CD4-positive, alpha-beta T cell treated with Interleukin-4 for 4 hours (primary cell): ENCODE measurements around the gene TAMALIN.

Source experiments
- DNase-seq: peaks from one replicate; pipeline ENCODE4 v3.0.0-alpha.2; 2020

Gene TAMALIN

DNA sequence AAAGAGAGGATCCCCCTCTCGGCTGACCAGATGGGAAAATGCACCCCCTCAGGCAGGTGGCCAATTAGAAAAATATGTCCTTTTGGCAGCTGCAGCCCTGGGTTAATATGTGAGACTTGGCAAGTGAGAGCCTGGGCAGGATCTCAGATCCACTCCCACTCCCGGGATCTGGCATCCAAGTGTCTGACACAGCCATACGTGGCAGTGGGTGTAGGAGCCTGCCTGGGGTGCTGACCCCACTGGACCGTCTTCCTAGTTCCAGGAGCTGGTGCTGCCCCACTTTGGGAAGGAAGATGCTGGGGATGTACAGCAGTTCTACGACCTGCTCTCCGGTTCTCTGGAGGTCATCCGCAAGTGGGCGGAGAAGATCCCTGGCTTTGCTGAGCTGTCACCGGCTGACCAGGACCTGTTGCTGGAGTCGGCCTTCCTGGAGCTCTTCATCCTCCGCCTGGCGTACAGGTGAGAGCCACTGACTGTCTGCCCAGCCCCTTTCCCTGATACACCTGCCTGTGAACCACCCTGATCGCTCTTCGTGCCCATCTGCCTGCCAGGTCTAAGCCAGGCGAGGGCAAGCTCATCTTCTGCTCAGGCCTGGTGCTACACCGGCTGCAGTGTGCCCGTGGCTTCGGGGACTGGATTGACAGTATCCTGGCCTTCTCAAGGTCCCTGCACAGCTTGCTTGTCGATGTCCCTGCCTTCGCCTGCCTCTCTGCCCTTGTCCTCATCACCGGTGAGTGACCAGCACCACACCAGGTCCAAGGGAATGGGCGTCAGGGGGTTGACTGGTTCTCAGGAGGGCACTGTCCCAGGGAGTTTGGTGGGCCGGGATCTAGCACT, 50.3 kb downstream of the TAMALIN start:
- no peak for DNase-seq

- DNase-seq, result no peak
Measured at GRCh38 chr12:52057638-52058576, 51.2 kb downstream of the TAMALIN start.

DNA sequence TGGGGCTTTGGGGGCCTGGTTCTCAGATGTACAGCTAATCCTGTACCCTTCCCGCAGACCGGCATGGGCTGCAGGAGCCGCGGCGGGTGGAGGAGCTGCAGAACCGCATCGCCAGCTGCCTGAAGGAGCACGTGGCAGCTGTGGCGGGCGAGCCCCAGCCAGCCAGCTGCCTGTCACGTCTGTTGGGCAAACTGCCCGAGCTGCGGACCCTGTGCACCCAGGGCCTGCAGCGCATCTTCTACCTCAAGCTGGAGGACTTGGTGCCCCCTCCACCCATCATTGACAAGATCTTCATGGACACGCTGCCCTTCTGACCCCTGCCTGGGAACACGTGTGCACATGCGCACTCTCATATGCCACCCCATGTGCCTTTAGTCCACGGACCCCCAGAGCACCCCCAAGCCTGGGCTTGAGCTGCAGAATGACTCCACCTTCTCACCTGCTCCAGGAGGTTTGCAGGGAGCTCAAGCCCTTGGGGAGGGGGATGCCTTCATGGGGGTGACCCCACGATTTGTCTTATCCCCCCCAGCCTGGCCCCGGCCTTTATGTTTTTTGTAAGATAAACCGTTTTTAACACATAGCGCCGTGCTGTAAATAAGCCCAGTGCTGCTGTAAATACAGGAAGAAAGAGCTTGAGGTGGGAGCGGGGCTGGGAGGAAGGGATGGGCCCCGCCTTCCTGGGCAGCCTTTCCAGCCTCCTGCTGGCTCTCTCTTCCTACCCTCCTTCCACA, 52.0 kb downstream of the TAMALIN start:
- no peak for DNase-seq

- DNase-seq, result no peak
Measured at GRCh38 chr12:52059582-52060497, 53.1 kb downstream of the TAMALIN start.

DNA sequence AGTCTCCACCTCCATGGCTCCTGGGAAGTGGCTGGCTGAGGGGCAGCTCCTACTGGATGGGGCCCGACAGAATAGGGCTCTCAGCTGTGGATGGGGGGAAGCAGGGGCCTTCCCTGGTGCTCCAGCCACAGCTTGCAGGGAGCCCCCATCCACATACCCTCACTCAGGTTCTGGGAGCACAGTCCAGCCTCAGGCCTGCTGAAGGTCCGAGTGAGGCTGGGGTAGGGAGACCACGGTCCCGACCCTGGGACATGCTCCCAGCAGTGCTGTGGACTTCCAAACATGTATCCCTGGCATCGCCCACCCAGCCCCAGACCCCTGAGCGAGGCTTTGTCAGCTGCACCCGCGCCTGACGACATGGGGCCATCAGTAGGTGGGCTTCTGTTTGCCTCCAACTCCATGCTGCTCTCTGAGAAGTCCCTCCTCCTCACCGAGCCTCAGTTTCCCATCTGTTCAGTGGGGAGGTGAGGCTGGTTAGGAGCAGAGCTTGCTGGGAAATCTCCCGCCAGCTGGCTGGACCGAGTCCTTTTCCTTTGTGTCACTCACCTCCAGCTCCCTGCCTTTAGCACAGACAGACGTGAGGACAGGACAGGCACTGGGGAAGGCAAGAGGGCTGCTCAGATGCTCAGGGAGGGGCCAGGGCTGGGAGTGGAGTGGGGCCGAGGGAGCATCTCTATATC, 53.9 kb downstream of the TAMALIN start:
- no peak for DNase-seq

- no peak for DNase-seq
Measured at GRCh38 chr12:52061470-52062166, 54.9 kb downstream of the TAMALIN start.

DNA sequence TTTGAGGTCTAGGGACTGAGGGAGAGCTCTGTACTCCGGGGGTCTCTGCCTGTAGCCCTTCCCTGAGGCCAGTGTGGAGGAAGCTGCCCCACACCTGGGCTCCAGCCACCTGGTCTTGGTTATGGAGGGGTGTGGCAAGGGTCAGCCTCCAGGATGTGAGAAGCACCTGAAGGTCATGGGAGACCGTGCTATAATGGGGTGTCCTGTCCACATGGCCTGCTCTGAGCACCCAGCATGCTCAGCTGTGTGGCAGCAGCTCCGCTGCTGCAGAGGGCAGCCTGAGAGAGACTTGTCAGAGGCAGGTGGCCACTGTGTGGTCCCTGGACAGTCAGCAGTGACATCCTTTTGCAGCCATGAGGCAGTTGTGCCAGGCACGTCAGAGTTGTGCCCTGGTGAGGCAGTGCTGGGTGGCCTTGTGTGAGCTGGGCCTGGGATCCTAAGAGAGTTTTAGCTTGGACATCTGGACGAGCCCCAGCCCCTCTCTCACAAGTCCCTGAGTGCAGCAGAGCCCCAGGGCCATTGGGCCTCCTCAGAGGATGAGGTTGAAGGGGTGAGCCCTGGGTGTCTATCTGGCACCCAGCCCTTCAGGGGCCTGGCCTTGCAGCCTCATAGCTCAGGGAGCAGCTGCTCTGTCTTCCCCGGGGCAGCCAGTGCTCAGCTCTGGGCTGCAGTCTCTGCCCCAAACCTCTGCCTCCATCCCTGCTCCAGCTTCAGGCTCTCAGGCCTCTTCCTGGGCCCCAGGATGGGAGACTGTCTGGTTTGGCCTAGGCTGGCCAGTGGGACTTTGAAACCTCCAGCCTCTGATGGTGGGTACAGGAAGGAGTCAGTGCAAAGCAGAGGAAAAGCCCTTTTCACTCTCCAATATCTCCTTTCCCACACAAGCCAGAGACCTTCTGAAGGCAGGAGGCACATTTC, 55.7 kb downstream of the TAMALIN start:
- DNase-seq, result no peak

- no peak for DNase-seq
Measured at GRCh38 chr12:52063082-52063924, 56.6 kb downstream of the TAMALIN start.

DNA sequence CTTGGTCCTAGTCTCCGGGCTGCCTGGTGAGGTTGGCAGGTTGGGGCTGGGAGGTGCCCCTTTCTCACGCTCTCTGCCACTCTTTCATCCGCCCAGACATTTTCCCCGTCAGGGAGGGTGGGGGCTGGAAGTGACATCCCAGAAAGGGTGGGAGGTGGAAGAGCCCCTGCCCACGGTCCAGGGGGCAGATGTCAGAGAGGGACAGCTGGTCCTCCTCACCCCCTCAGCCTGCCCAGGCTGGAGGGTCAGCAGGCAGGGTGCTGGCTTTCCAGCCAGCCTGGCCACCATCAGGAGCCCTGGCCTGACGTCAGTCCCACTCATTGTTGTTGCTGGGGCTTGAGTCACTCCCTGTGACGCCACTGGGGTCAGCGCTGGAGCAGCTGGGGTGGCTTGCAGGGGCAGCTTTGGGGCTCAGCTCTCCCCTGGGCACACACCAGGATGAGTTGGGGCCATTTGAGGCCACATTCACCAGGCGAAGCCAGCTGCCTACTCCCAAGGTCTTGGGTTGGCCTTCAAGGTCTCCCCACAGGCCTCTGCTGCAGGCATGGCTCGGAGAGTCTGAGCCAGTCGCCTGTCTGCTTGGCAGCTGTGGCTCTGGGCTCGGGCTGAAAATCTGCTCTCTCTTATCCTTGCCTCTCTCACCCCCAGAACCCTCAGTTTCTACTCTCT, 57.4 kb downstream of the TAMALIN start:
- no peak for DNase-seq
